WTC11 (cell line): ENCODE data around the gene GSG1L. TPM values are rescaled to one million over a fixed set of nuclear protein-coding genes. Genes with fewer than 3 reads are reported as not detected.

Experiments
- ATAC-seq: fragments of 200-7000 bp; cut with Tn5 transposase; 2 replicates; pipeline ENCODE4 v1.10.0; 2021; ENCODE audit warnings: mild to moderate bottlenecking, moderate library complexity
- CTCF ChIA-PET: fragments of 300-600 bp; sonication (Branson Sonifier 250); formaldehyde crosslinking; loops from one replicate; lab custom pipeline; 2021; ENCODE audit warnings: antibody characterized with exemption; lab: Charles Lee
- POLR2A ChIA-PET: fragments of 350-600 bp; sonication (Branson Sonifier 250); formaldehyde crosslinking; loops from one replicate; lab custom pipeline; 2021; ENCODE audit warnings: antibody characterized with exemption; lab: Charles Lee
- DNase-seq: peaks from one replicate; pipeline ENCODE4 v3.0.0; 2021; ENCODE audit warnings: low spot score
- H3K27ac Mint-ChIP-seq: 2 replicates; pipeline ENCODE4 v1.8.0; 2021; ENCODE audit warnings: mixed read lengths
- H3K27me3 Mint-ChIP-seq: 2 replicates; pipeline ENCODE4 v1.8.0; 2021; ENCODE audit warnings: low read depth, mild to moderate bottlenecking, moderate library complexity, mixed read lengths
- H3K36me3 Mint-ChIP-seq: 2 replicates; pipeline ENCODE4 v1.8.0; 2021; ENCODE audit warnings: mixed read lengths
- H3K4me1 Mint-ChIP-seq: 2 replicates; pipeline ENCODE4 v1.8.0; 2022; ENCODE audit warnings: mixed read lengths
- H3K4me3 Mint-ChIP-seq: 2 replicates; pipeline ENCODE4 v1.8.0; 2021; ENCODE audit warnings: mild to moderate bottlenecking, moderate library complexity, mixed read lengths
- H3K9me3 Mint-ChIP-seq: 2 replicates; pipeline ENCODE4 v1.8.0; 2021; ENCODE audit warnings: mixed read lengths
- ATF1 ChIP-seq: sonication (generic); formaldehyde crosslinking; IDR thresholded peaks from 2 replicates; pipeline ENCODE4 v1.8.1; 2023; ENCODE audit warnings: mild to moderate bottlenecking, moderate library complexity, missing genetic modification reagents
- CTCF ChIP-seq: fragments of 200-600 bp; IDR thresholded peaks from 2 replicates; pipeline ENCODE4 v1.8.0; 2022; ENCODE audit warnings: antibody characterized with exemption
- FOXJ3 ChIP-seq: sonication (generic); formaldehyde crosslinking; IDR thresholded peaks from 2 replicates; pipeline ENCODE4 v1.9.0; 2021; ENCODE audit warnings: missing genetic modification reagents, mild to moderate bottlenecking, borderline replicate concordance
- IRF1 ChIP-seq: sonication (generic); formaldehyde crosslinking; IDR thresholded peaks from 2 replicates; pipeline ENCODE4 v1.8.0; 2023; ENCODE audit warnings: missing genetic modification reagents
- JAZF1 ChIP-seq: fragments of 250-450 bp; sonication (Bioruptor Pico); IDR thresholded peaks from 2 replicates; pipeline ENCODE4 v1.9.0; 2021; ENCODE audit warnings: moderate library complexity, mild to moderate bottlenecking, inconsistent platforms
- JUN ChIP-seq: sonication (generic); formaldehyde crosslinking; IDR thresholded peaks from 2 replicates; pipeline ENCODE4 v1.8.0; 2023; ENCODE audit warnings: mild to moderate bottlenecking, missing genetic modification reagents
- NFATC4 ChIP-seq: fragments of 250-450 bp; sonication (Bioruptor Pico); IDR thresholded peaks from 2 replicates; pipeline ENCODE4 v1.9.0; 2021; ENCODE audit warnings: mild to moderate bottlenecking
- NR1H2 ChIP-seq: sonication (generic); formaldehyde crosslinking; IDR thresholded peaks from 2 replicates; pipeline ENCODE4 v1.9.0; 2021; ENCODE audit warnings: mild to moderate bottlenecking, moderate library complexity, missing genetic modification reagents
- NR2C2 ChIP-seq: sonication (generic); formaldehyde crosslinking; IDR thresholded peaks from 2 replicates; pipeline ENCODE4 v1.8.0; 2022; ENCODE audit warnings: mild to moderate bottlenecking, missing genetic modification reagents
- NR3C1 ChIP-seq: sonication (generic); formaldehyde crosslinking; conservative IDR thresholded peaks from 2 replicates; pipeline ENCODE4 v1.8.1; 2023; ENCODE audit warnings: low read depth, mild to moderate bottlenecking, missing genetic modification reagents
- SOX15 ChIP-seq: fragments of 250-450 bp; sonication (Bioruptor Pico); IDR thresholded peaks from 2 replicates; pipeline ENCODE4 v1.9.0; 2021; ENCODE audit warnings: mild to moderate bottlenecking
- SP1 ChIP-seq: sonication (generic); formaldehyde crosslinking; conservative IDR thresholded peaks from 2 replicates; pipeline ENCODE4 v1.8.1; 2022; ENCODE audit warnings: missing genetic modification reagents
- STAT6 ChIP-seq: sonication (generic); formaldehyde crosslinking; conservative IDR thresholded peaks from 2 replicates; pipeline ENCODE4 v1.8.1; 2023; ENCODE audit warnings: mild to moderate bottlenecking, low read depth, missing genetic modification reagents, moderate library complexity
- USF2 ChIP-seq: sonication (generic); formaldehyde crosslinking; IDR thresholded peaks from 2 replicates; pipeline ENCODE4 v1.8.1; 2023; ENCODE audit warnings: mild to moderate bottlenecking, missing genetic modification reagents, moderate library complexity
- ZNF121 ChIP-seq: sonication (generic); formaldehyde crosslinking; IDR thresholded peaks from 2 replicates; pipeline ENCODE4 v1.8.0; 2023; ENCODE audit warnings: missing genetic modification reagents
- total RNA-seq: library from RNA; stranded (reverse); gene quantifications from 3 replicates; pipeline ENCODE4 v1.2.3, GENCODE V29; 2021
- TF ChIP-seq, protein P1 (sequence below): sonication (generic); formaldehyde crosslinking; IDR thresholded peaks from 2 replicates; pipeline ENCODE4 v1.8.1; 2023; ENCODE audit warnings: mild to moderate bottlenecking, missing genetic modification reagents, borderline replicate concordance
- TF ChIP-seq, protein P2 (sequence below): fragments of 250-450 bp; sonication (Bioruptor Pico); IDR thresholded peaks from 2 replicates; pipeline ENCODE4 v1.8.0; 2021; ENCODE audit warnings: mild to moderate bottlenecking
- TF ChIP-seq, protein P3 (sequence below): sonication (generic); formaldehyde crosslinking; IDR thresholded peaks from 2 replicates; pipeline ENCODE4 v1.8.0; 2022; ENCODE audit warnings: mild to moderate bottlenecking, missing genetic modification reagents
- TF ChIP-seq, protein P4 (sequence below): fragments of 250-450 bp; sonication (Bioruptor Pico); IDR thresholded peaks from 2 replicates; pipeline ENCODE4 v1.9.0; 2021; ENCODE audit warnings: moderate library complexity, mild to moderate bottlenecking, inconsistent platforms, borderline replicate concordance
- TF ChIP-seq, protein P5 (sequence below): sonication (generic); formaldehyde crosslinking; IDR thresholded peaks from 2 replicates; pipeline ENCODE4 v1.8.0; 2022; ENCODE audit warnings: mild to moderate bottlenecking, missing genetic modification reagents

The GSG1L gene
- total RNA-seq, 1 experiment from 2014 or later, result 0.28 TPM

GRCh38 chr16:27773344-27773743 lies 290.2 kb downstream of the GSG1L start (continued):
- TF ChIP-seq, protein P1, sequence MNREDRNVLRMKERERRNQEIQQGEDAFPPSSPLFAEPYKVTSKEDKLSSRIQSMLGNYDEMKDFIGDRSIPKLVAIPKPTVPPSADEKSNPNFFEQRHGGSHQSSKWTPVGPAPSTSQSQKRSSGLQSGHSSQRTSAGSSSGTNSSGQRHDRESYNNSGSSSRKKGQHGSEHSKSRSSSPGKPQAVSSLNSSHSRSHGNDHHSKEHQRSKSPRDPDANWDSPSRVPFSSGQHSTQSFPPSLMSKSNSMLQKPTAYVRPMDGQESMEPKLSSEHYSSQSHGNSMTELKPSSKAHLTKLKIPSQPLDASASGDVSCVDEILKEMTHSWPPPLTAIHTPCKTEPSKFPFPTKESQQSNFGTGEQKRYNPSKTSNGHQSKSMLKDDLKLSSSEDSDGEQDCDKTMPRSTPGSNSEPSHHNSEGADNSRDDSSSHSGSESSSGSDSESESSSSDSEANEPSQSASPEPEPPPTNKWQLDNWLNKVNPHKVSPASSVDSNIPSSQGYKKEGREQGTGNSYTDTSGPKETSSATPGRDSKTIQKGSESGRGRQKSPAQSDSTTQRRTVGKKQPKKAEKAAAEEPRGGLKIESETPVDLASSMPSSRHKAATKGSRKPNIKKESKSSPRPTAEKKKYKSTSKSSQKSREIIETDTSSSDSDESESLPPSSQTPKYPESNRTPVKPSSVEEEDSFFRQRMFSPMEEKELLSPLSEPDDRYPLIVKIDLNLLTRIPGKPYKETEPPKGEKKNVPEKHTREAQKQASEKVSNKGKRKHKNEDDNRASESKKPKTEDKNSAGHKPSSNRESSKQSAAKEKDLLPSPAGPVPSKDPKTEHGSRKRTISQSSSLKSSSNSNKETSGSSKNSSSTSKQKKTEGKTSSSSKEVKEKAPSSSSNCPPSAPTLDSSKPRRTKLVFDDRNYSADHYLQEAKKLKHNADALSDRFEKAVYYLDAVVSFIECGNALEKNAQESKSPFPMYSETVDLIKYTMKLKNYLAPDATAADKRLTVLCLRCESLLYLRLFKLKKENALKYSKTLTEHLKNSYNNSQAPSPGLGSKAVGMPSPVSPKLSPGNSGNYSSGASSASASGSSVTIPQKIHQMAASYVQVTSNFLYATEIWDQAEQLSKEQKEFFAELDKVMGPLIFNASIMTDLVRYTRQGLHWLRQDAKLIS, result no peak
- TF ChIP-seq USF2 (CRISPR knock-in tag) (no peak), SOX15 (CRISPR knock-in tag) (no peak), FOXJ3 (no peak), ATF1 (no peak), NR3C1 (CRISPR knock-in tag) (no peak), NFATC4 (CRISPR knock-in tag) (no peak), JUN (CRISPR knock-in tag) (no peak), CTCF (no peak)
- TF ChIP-seq, protein P2, sequence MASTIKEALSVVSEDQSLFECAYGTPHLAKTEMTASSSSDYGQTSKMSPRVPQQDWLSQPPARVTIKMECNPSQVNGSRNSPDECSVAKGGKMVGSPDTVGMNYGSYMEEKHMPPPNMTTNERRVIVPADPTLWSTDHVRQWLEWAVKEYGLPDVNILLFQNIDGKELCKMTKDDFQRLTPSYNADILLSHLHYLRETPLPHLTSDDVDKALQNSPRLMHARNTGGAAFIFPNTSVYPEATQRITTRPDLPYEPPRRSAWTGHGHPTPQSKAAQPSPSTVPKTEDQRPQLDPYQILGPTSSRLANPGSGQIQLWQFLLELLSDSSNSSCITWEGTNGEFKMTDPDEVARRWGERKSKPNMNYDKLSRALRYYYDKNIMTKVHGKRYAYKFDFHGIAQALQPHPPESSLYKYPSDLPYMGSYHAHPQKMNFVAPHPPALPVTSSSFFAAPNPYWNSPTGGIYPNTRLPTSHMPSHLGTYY, result no peak

- Mint-ChIP-seq H3K27me3 (no peaks in the 10 kb centered on the region), H3K27ac (no peak overlapping the region), H3K9me3 (no peaks in the 10 kb centered on the region)
- POLR2A ChIA-PET, result no interaction called here
- no peak for ATAC-seq
- TF ChIP-seq NR2C2 (CRISPR knock-in tag), result no peak
- TF ChIP-seq NR1H2 (CRISPR knock-in tag), result no peak
- TF ChIP-seq IRF1 (CRISPR knock-in tag), result no peak
- TF ChIP-seq, protein P3, sequence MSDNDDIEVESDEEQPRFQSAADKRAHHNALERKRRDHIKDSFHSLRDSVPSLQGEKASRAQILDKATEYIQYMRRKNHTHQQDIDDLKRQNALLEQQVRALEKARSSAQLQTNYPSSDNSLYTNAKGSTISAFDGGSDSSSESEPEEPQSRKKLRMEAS (CRISPR knock-in tag), result no peak
- TF ChIP-seq ZNF121 (CRISPR knock-in tag), result no peak
- no peak for TF ChIP-seq STAT6 (CRISPR knock-in tag)
- no peak for TF ChIP-seq JAZF1 (CRISPR knock-in tag)
- no peak for TF ChIP-seq SP1 (CRISPR knock-in tag)
- TF ChIP-seq, protein P4, sequence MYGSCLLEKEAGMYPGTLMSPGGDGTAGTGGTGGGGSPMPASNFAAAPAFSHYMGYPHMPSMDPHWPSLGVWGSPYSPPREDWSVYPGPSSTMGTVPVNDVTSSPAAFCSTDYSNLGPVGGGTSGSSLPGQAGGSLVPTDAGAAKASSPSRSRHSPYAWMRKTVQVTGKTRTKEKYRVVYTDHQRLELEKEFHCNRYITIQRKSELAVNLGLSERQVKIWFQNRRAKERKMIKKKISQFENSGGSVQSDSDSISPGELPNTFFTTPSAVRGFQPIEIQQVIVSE (CRISPR knock-in tag), result no peak
- TF ChIP-seq, protein P5, sequence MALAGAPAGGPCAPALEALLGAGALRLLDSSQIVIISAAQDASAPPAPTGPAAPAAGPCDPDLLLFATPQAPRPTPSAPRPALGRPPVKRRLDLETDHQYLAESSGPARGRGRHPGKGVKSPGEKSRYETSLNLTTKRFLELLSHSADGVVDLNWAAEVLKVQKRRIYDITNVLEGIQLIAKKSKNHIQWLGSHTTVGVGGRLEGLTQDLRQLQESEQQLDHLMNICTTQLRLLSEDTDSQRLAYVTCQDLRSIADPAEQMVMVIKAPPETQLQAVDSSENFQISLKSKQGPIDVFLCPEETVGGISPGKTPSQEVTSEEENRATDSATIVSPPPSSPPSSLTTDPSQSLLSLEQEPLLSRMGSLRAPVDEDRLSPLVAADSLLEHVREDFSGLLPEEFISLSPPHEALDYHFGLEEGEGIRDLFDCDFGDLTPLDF (CRISPR knock-in tag), result no peak
- TF ChIP-seq, all 79 proteins: peak for 0
- H3K36me3 Mint-ChIP-seq, result no peaks in the 10 kb centered on the region
- CTCF ChIA-PET, result interaction anchor here (0.9 to 1.6 kb wide), 3 partner anchors 8 to 95 kb away, joined by 3 to 4 read pairs (median 3); no protein-coding TSS in a partner anchor
- no peak overlapping the region for H3K4me3 Mint-ChIP-seq
- no peaks in the 10 kb centered on the region for H3K4me1 Mint-ChIP-seq
- no peak for DNase-seq
These were observed 291.3 kb downstream of the GSG1L start for GRCh38 chr16:27772093-27772825.
